ENCODE measurements around the gene MACF1. TPM values are rescaled to one million over a fixed set of nuclear protein-coding genes. Genes with fewer than 3 reads are reported as not detected.

MACF1 gene
- total and polyA plus RNA-seq, 12 donors = 85.3 to 379 (median 305) TPM

DNA sequence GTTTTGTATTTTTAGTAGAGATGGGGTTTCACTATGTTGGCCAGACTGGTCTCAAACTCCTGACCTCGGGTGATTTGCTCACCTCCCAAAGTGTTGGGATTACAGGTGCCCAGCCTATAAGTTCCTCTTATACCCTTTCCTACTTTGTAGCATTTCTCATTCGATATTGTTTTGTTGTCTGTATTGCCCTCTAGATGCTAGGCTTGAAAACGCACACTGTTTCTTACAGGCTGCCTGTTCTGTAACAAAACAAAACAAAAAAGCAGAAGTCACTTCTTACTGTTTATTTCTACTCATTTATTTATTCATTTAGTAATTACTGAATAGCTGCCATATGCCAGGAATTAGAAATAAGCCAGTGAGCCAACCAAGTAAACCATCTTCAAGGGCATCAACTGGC, 150.1 kb downstream of the MACF1 start:
- ATAC-seq (no peak), DNase-seq (no peak)
- intact Hi-C loops (cut with DNase I) = loop anchor here in 4 of 10 donors (10.0 kb wide), 2 partner anchors 180 to 190 kb away; no protein-coding TSS in a partner anchor
- peaks cover 0 to 14% (median 8%) of the 10 kb centered on the region in 9 donors for H3K4me1 ChIP-seq
- H3K27ac ChIP-seq = no peak overlapping the region
- no peaks in the 10 kb centered on the region for H3K9me3 ChIP-seq
- TF ChIP-seq, protein P1, sequence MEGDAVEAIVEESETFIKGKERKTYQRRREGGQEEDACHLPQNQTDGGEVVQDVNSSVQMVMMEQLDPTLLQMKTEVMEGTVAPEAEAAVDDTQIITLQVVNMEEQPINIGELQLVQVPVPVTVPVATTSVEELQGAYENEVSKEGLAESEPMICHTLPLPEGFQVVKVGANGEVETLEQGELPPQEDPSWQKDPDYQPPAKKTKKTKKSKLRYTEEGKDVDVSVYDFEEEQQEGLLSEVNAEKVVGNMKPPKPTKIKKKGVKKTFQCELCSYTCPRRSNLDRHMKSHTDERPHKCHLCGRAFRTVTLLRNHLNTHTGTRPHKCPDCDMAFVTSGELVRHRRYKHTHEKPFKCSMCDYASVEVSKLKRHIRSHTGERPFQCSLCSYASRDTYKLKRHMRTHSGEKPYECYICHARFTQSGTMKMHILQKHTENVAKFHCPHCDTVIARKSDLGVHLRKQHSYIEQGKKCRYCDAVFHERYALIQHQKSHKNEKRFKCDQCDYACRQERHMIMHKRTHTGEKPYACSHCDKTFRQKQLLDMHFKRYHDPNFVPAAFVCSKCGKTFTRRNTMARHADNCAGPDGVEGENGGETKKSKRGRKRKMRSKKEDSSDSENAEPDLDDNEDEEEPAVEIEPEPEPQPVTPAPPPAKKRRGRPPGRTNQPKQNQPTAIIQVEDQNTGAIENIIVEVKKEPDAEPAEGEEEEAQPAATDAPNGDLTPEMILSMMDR (IDR thresholded peaks at IDR 0.05) = peak in 1 of 9 donors; percentile 8
- no peaks in the 10 kb centered on the region for H3K27me3 ChIP-seq
- no peak overlapping the region for H3K4me3 ChIP-seq
- peaks cover 0 to 100% (median 83%) of the 10 kb centered on the region in 9 donors for H3K36me3 ChIP-seq
- 83 to 88% methylated on average over 3 of the region's 3 CpGs for WGBS, 2 donors

DNA sequence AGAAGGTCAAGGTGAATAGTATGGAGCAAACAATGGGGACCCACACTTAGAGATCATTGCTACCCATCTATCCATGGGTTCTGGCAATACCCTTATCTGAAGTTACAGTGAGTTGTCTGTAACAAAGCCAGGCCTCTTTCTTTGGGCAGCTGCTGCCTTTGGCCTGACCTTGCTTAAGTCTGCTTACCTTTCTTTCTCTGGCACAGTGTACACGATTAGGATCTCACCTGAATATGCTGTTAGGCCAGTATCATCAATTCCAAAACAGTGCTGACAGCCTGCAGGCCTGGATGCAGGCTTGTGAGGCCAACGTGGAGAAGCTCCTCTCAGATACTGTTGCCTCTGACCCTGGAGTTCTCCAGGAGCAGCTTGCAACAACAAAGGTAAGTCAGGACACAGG, 154.0 kb downstream of the MACF1 start:
- Histone ChIP-seq H3K36me3 (peaks cover 0 to 100% (median 62%) of the 10 kb centered on the region in 9 donors), H3K4me1 (peaks cover 0 to 26% (median 10%) of the 10 kb centered on the region in 9 donors), H3K27ac (peak overlapping the region in 1 of 10 donors; percentile 33), H3K9me3 (no peaks in the 10 kb centered on the region), H3K4me3 (no peak overlapping the region), H3K27me3 (no peaks in the 10 kb centered on the region)
- peak in 1 of 8 donors; percentile 34 for ATAC-seq
- no peak for DNase-seq
- 41 to 51% methylated on average over 2 of the region's 2 CpGs for WGBS, 2 donors
- intact Hi-C loops (cut with DNase I) = loop anchor here in 5 of 10 donors (5.0 to 10.0 kb wide), 5 partner anchors 54 to 1306 kb away; no protein-coding TSS in a partner anchor
- TF ChIP-seq, protein P1 (IDR thresholded peaks at IDR 0.05) = no peak

DNA sequence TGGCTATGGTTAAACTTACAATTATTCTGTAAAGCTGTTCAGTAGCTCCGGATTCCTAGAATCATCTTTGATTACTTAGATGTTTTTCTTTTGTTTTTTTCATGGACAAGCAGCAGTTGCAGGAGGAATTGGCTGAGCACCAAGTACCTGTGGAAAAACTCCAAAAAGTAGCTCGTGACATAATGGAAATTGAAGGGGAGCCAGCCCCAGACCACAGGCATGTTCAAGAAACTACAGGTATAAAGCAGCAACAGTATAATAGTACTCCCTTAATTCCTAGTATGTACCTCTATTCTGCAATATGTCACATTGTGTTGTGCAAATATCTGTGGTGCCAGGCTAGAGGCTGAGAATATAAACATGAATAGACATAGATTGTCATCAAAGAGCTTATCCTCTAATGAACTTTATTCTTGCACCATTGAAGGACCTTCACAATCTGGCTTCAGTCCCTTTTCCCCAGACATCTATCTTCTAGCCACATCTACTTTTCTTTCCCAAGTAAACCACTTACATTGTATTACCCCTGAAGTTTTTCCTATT, 154.6 kb downstream of the MACF1 start:
- Histone ChIP-seq H3K27me3 (no peaks in the 10 kb centered on the region), H3K27ac (peak overlapping the region in 1 of 10 donors; percentile 33), H3K36me3 (peaks cover 0 to 100% (median 60%) of the 10 kb centered on the region in 9 donors), H3K9me3 (no peaks in the 10 kb centered on the region), H3K4me3 (no peak overlapping the region), H3K4me1 (peaks cover 0 to 26% (median 10%) of the 10 kb centered on the region in 9 donors)
- TF ChIP-seq, protein P1 (IDR thresholded peaks at IDR 0.05) = no peak
- ATAC-seq (peak in 1 of 8 donors; percentile 45), DNase-seq (no peak)
- intact Hi-C loops (cut with DNase I) = loop anchor here in 5 of 10 donors (5.0 to 10.0 kb wide), 5 partner anchors 53 to 1307 kb away; no protein-coding TSS in a partner anchor
- WGBS, 2 donors = 20 to 36% methylated on average over 2 of the region's 2 CpGs

DNA sequence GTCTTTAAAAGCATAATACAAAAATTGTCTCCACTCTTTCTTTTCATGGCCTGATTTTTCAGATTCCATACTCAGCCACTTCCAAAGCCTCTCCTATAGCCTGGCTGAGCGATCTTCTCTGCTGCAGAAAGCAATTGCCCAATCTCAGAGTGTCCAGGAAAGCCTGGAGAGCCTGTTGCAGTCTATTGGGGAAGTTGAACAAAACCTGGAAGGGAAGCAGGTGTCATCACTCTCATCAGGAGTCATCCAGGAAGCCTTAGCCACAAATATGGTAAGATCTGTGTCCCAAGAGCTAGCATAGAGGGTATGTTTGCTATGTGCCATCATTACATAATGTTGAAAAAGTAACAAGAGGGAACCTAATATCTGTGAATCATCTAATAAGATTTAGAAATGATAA, 156.2 kb downstream of the MACF1 start:
- H3K27ac ChIP-seq = no peak overlapping the region
- TF ChIP-seq, protein P1 (IDR thresholded peaks at IDR 0.05) = no peak
- H3K36me3 ChIP-seq = peaks cover 0 to 100% (median 51%) of the 10 kb centered on the region in 9 donors
- DNase-seq (no peak), ATAC-seq (no peak)
- H3K9me3 ChIP-seq = no peaks in the 10 kb centered on the region
- intact Hi-C loops (cut with DNase I) = loop anchor here in 2 of 10 donors (10.0 kb wide), 2 partner anchors 54 to 84 kb away; no protein-coding TSS in a partner anchor
- H3K27me3 ChIP-seq = no peaks in the 10 kb centered on the region
- WGBS, 2 donors = 81 to 90% methylated on average over 1 of the region's 1 CpG
- H3K4me1 ChIP-seq = peaks cover 0 to 26% (median 10%) of the 10 kb centered on the region in 9 donors
- no peak overlapping the region for H3K4me3 ChIP-seq

Data from heart right ventricle (tissue), 16 donors.